WTC11 (cell line): ENCODE measurements around the gene ABHD10. TPM values are rescaled to one million over a fixed set of nuclear protein-coding genes. Genes with fewer than 3 reads are reported as not detected.

Source experiments
- ATF1 ChIP-seq: sonication (generic); formaldehyde crosslinking; IDR thresholded peaks from 2 replicates; pipeline ENCODE4 v1.8.1; 2023; ENCODE audit warnings: mild to moderate bottlenecking, moderate library complexity, missing genetic modification reagents
- ATF2 ChIP-seq: sonication (generic); formaldehyde crosslinking; IDR thresholded peaks from 2 replicates; pipeline ENCODE4 v1.8.1; 2022; ENCODE audit warnings: low read depth, missing genetic modification reagents, borderline replicate concordance
- ATF3 ChIP-seq: sonication (generic); formaldehyde crosslinking; conservative IDR thresholded peaks from 2 replicates; pipeline ENCODE4 v1.8.1; 2022; ENCODE audit warnings: mild to moderate bottlenecking, missing genetic modification reagents
- E2F4 ChIP-seq: sonication (generic); formaldehyde crosslinking; IDR thresholded peaks from 2 replicates; pipeline ENCODE4 v1.8.1; 2022; ENCODE audit warnings: low read depth, mild to moderate bottlenecking, moderate library complexity, missing genetic modification reagents, borderline replicate concordance
- EMX1 ChIP-seq: fragments of 250-450 bp; sonication (Bioruptor Pico); IDR thresholded peaks from 2 replicates; pipeline ENCODE4 v1.8.0; 2021; ENCODE audit warnings: mild to moderate bottlenecking
- ETV6 ChIP-seq: sonication (generic); formaldehyde crosslinking; IDR thresholded peaks from 2 replicates; pipeline ENCODE4 v1.8.1; 2022; ENCODE audit warnings: mild to moderate bottlenecking, missing genetic modification reagents
- FOXJ3 ChIP-seq: sonication (generic); formaldehyde crosslinking; IDR thresholded peaks from 2 replicates; pipeline ENCODE4 v1.9.0; 2021; ENCODE audit warnings: missing genetic modification reagents, mild to moderate bottlenecking, borderline replicate concordance
- FOXP1 ChIP-seq: sonication (generic); formaldehyde crosslinking; IDR thresholded peaks from 2 replicates; pipeline ENCODE4 v1.8.0; 2022; ENCODE audit warnings: missing genetic modification reagents, mild to moderate bottlenecking, moderate library complexity, borderline replicate concordance
- HMGA2 ChIP-seq: fragments of 250-450 bp; sonication (Bioruptor Pico); IDR thresholded peaks from 2 replicates; pipeline ENCODE4 v1.4.0; 2021; ENCODE audit warnings: mild to moderate bottlenecking, moderate library complexity
- IRF2 ChIP-seq: sonication (generic); formaldehyde crosslinking; IDR thresholded peaks from 2 replicates; pipeline ENCODE4 v1.8.0; 2022; ENCODE audit warnings: low read depth, missing genetic modification reagents, borderline replicate concordance
- KAT7 ChIP-seq: sonication (generic); formaldehyde crosslinking; IDR thresholded peaks from 2 replicates; pipeline ENCODE4 v1.8.1; 2023; ENCODE audit warnings: missing genetic modification reagents, mild to moderate bottlenecking, borderline replicate concordance
- MLX ChIP-seq: sonication (generic); formaldehyde crosslinking; IDR thresholded peaks from 2 replicates; pipeline ENCODE4 v1.8.1; 2023; ENCODE audit warnings: mild to moderate bottlenecking, missing genetic modification reagents, moderate library complexity
- MXD4 ChIP-seq: fragments of 250-450 bp; sonication (Bioruptor Pico); IDR thresholded peaks from 2 replicates; pipeline ENCODE4 v1.8.0; 2021; ENCODE audit warnings: mild to moderate bottlenecking, moderate library complexity, borderline replicate concordance
- NFE2L1 ChIP-seq: sonication (generic); formaldehyde crosslinking; IDR thresholded peaks from 2 replicates; pipeline ENCODE4 v1.8.1; 2023; ENCODE audit warnings: missing genetic modification reagents
- OVOL2 ChIP-seq: fragments of 250-450 bp; sonication (Bioruptor Pico); IDR thresholded peaks from 2 replicates; pipeline ENCODE4 v1.9.0; 2021; ENCODE audit warnings: mild to moderate bottlenecking, borderline replicate concordance
- PREB ChIP-seq: sonication (generic); formaldehyde crosslinking; IDR thresholded peaks from 2 replicates; pipeline ENCODE4 v1.8.1; 2022; ENCODE audit warnings: mild to moderate bottlenecking, missing genetic modification reagents, moderate library complexity, borderline replicate concordance
- RORB ChIP-seq: fragments of 250-450 bp; sonication (Bioruptor Pico); IDR thresholded peaks from 2 replicates; pipeline ENCODE4 v1.9.0; 2021; ENCODE audit warnings: mild to moderate bottlenecking
- SMAD3 ChIP-seq: sonication (generic); formaldehyde crosslinking; IDR thresholded peaks from 2 replicates; pipeline ENCODE4 v1.8.0; 2022; ENCODE audit warnings: missing genetic modification reagents, mild to moderate bottlenecking, borderline replicate concordance
- SMAD4 ChIP-seq: sonication (generic); formaldehyde crosslinking; IDR thresholded peaks from 2 replicates; pipeline ENCODE4 v1.8.0; 2022; ENCODE audit warnings: mild to moderate bottlenecking, missing genetic modification reagents
- SP1 ChIP-seq: sonication (generic); formaldehyde crosslinking; conservative IDR thresholded peaks from 2 replicates; pipeline ENCODE4 v1.8.1; 2022; ENCODE audit warnings: missing genetic modification reagents
- TEAD1 ChIP-seq: sonication (generic); formaldehyde crosslinking; IDR thresholded peaks from 2 replicates; pipeline ENCODE4 v1.8.0; 2022; ENCODE audit warnings: mild to moderate bottlenecking, missing genetic modification reagents
- TEAD4 ChIP-seq: sonication (generic); formaldehyde crosslinking; IDR thresholded peaks from 2 replicates; pipeline ENCODE4 v1.8.0; 2022; ENCODE audit warnings: mild to moderate bottlenecking, missing genetic modification reagents
- TP53 ChIP-seq: sonication (generic); formaldehyde crosslinking; IDR thresholded peaks from 2 replicates; pipeline ENCODE4 v1.8.1; 2023; ENCODE audit warnings: mild to moderate bottlenecking, missing genetic modification reagents
- ZNF232 ChIP-seq: sonication (generic); formaldehyde crosslinking; IDR thresholded peaks from 2 replicates; pipeline ENCODE4 v1.8.0; 2022; ENCODE audit warnings: mild to moderate bottlenecking, missing genetic modification reagents
- ZNF317 ChIP-seq: sonication (generic); formaldehyde crosslinking; IDR thresholded peaks from 2 replicates; pipeline ENCODE4 v1.8.1; 2023; ENCODE audit warnings: low read depth, mild to moderate bottlenecking, moderate library complexity, missing genetic modification reagents, borderline replicate concordance
- ZNF416 ChIP-seq: fragments of 250-450 bp; sonication (Bioruptor Pico); IDR thresholded peaks from 2 replicates; pipeline ENCODE4 v1.9.0; 2021; ENCODE audit warnings: mild to moderate bottlenecking, inconsistent platforms
- total RNA-seq: library from RNA; stranded (reverse); gene quantifications from 3 replicates; pipeline ENCODE4 v1.2.3, GENCODE V29; 2021
- TF ChIP-seq, protein P1 (sequence below): sonication (generic); formaldehyde crosslinking; IDR thresholded peaks from 2 replicates; pipeline ENCODE4 v1.8.0; 2022; ENCODE audit warnings: mild to moderate bottlenecking, missing genetic modification reagents
- TF ChIP-seq, protein P2 (sequence below): sonication (generic); formaldehyde crosslinking; IDR thresholded peaks from 2 replicates; pipeline ENCODE4 v1.8.0; 2022; ENCODE audit warnings: mild to moderate bottlenecking, missing genetic modification reagents
- TF ChIP-seq, protein P3 (sequence below): sonication (generic); formaldehyde crosslinking; IDR thresholded peaks from 2 replicates; pipeline ENCODE4 v1.8.0; 2023; ENCODE audit warnings: missing genetic modification reagents, mild to moderate bottlenecking, borderline replicate concordance

ABHD10 gene
- total RNA-seq, 1 experiment from 2014 or later: 27.6 TPM

- TF ChIP-seq, protein P1, sequence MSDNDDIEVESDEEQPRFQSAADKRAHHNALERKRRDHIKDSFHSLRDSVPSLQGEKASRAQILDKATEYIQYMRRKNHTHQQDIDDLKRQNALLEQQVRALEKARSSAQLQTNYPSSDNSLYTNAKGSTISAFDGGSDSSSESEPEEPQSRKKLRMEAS (CRISPR knock-in tag): peak; percentile 94
- no peak for TF ChIP-seq OVOL2 (CRISPR knock-in tag)
- peak; percentile 78; the same call in 1 of the 2 replicates for TF ChIP-seq TP53 (CRISPR knock-in tag)
- no peak for TF ChIP-seq IRF2
- TF ChIP-seq MLX (CRISPR knock-in tag): no peak
- peak; percentile 81; the same call in 1 of the 2 replicates for TF ChIP-seq SMAD3 (CRISPR knock-in tag)
- TF ChIP-seq FOXJ3 (CRISPR knock-in tag): no peak
- TF ChIP-seq MXD4: no peak
- 0 out of 2 replicates have a peak, but pooled peaks have one; percentile 63 for TF ChIP-seq NFE2L1 (CRISPR knock-in tag)
- no peak for TF ChIP-seq TEAD4 (CRISPR knock-in tag)
- 0 out of 2 replicates have a peak, but pooled peaks have one; percentile 59 for TF ChIP-seq ZNF232 (CRISPR knock-in tag)
- TF ChIP-seq, protein P2, sequence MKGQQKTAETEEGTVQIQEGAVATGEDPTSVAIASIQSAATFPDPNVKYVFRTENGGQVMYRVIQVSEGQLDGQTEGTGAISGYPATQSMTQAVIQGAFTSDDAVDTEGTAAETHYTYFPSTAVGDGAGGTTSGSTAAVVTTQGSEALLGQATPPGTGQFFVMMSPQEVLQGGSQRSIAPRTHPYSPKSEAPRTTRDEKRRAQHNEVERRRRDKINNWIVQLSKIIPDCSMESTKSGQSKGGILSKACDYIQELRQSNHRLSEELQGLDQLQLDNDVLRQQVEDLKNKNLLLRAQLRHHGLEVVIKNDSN (CRISPR knock-in tag): peak; percentile 35; the same call in 1 of the 2 replicates
- no peak for TF ChIP-seq SMAD4
- peak; percentile 55 for TF ChIP-seq SP1
- no peak for TF ChIP-seq KAT7
- TF ChIP-seq HMGA2 (CRISPR knock-in tag): no peak
- no peak for TF ChIP-seq EMX1 (CRISPR knock-in tag)
- TF ChIP-seq ETV6 (CRISPR knock-in tag): peak; percentile 69; the same call in 1 of the 2 replicates
- no peak for TF ChIP-seq E2F4 (CRISPR knock-in tag)
- TF ChIP-seq RORB (CRISPR knock-in tag): no peak
- no peak for TF ChIP-seq ATF3 (CRISPR knock-in tag)
- TF ChIP-seq, protein P3, sequence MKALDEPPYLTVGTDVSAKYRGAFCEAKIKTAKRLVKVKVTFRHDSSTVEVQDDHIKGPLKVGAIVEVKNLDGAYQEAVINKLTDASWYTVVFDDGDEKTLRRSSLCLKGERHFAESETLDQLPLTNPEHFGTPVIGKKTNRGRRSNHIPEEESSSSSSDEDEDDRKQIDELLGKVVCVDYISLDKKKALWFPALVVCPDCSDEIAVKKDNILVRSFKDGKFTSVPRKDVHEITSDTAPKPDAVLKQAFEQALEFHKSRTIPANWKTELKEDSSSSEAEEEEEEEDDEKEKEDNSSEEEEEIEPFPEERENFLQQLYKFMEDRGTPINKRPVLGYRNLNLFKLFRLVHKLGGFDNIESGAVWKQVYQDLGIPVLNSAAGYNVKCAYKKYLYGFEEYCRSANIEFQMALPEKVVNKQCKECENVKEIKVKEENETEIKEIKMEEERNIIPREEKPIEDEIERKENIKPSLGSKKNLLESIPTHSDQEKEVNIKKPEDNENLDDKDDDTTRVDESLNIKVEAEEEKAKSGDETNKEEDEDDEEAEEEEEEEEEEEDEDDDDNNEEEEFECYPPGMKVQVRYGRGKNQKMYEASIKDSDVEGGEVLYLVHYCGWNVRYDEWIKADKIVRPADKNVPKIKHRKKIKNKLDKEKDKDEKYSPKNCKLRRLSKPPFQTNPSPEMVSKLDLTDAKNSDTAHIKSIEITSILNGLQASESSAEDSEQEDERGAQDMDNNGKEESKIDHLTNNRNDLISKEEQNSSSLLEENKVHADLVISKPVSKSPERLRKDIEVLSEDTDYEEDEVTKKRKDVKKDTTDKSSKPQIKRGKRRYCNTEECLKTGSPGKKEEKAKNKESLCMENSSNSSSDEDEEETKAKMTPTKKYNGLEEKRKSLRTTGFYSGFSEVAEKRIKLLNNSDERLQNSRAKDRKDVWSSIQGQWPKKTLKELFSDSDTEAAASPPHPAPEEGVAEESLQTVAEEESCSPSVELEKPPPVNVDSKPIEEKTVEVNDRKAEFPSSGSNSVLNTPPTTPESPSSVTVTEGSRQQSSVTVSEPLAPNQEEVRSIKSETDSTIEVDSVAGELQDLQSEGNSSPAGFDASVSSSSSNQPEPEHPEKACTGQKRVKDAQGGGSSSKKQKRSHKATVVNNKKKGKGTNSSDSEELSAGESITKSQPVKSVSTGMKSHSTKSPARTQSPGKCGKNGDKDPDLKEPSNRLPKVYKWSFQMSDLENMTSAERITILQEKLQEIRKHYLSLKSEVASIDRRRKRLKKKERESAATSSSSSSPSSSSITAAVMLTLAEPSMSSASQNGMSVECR (CRISPR knock-in tag): 0 out of 2 replicates have a peak, but pooled peaks have one; percentile 32
- TF ChIP-seq ATF2 (CRISPR knock-in tag): no peak
- TF ChIP-seq ZNF317 (CRISPR knock-in tag): no peak
- TF ChIP-seq FOXP1 (CRISPR knock-in tag): peak; percentile 75; the same call in 1 of the 2 replicates
- peak; percentile 46; the same call in 1 of the 2 replicates for TF ChIP-seq ZNF416 (CRISPR knock-in tag)
- TF ChIP-seq PREB (CRISPR knock-in tag): no peak
- 0 out of 2 replicates have a peak, but pooled peaks have one; percentile 16 for TF ChIP-seq TEAD1
- TF ChIP-seq ATF1 (CRISPR knock-in tag): no peak
These were observed at the start of gene ABHD10 (continued) for GRCh38 chr3:111978583-111979433.
